Stimulated activated CD4-positive, alpha-beta T cell treated with anti-CD3 and anti-CD28 coated beads, Interleukin-12 subunit alpha, Interleukin-12 subunit beta, amount 100 ng/mL, for 24 hours (primary cell): ENCODE data around the gene TLE5.
A peak's percentile ranks its signal among the peaks of the same experiment; 100 is the strongest.
"Not testable (repeated sequence)": the region's sequence is repeated elsewhere in the genome, so short reads cannot be mapped to it uniquely, and the experiment has no call there.

ENCODE experiments used
- DNase-seq, 2 experiments: peaks; one replicate each; pipeline ENCODE4 v3.0.0-alpha.2; 2020; ENCODE audit warnings: low read depth in 2 of 2

TLE5 gene

DNA sequence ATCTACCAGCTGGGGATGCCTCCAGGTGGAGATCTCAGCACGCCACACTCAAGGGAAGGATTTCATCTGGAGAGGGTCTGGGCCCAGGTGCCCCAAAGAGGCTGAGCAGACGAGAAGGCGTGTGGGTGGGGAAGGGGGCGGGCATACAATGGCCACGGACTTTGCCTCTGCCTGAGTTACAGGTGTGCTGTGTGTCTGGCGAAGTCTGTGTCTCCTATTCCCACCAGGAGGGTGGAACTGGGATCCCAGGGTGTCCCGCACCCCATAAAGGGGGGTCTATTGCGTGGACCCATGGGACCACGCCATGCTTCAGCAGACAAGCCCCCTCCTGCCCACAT, 36.8 kb downstream of the TLE5 start:
- no peak for DNase-seq

DNA sequence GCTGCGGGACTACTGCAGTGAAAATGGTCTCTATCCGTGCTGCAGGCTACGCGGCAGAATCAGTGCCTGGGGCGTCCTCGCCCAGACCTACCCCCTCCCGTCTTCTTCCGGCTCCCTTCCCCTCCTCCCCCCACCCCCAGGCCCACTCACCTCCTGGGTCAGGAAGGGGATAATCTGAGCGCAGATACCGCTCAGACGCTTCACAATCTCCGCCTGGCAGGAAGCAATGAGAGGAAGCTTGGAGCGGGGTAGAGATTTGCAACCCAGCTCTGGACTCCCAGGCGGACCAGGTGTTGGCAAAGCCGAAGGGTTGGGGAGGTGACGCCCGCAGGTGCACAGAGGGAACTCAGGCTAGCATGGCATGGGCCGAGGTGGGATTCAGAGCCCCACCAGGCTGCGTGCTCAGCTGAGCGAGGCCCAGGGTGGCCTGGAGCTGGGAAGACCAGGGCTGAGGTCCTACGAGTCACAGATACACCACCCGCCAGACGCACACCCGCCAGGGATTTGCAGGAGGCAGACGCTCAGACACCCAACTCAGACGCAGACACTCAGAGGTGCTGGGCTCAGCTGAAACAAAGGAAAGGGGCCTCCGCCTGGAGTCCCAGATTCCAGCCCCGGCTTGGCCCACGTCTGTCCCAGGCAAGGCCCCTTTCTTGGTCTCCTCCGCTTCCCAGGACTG, 37.3 kb downstream of the TLE5 start:
- DNase-seq: no peak

GRCh38 chr19:3024509-3024869, 37.8 kb downstream of the TLE5 start:
- no peak for DNase-seq

- no peak for DNase-seq
Measured at GRCh38 chr19:3020321-3020960, 41.9 kb downstream of the TLE5 start.

DNA sequence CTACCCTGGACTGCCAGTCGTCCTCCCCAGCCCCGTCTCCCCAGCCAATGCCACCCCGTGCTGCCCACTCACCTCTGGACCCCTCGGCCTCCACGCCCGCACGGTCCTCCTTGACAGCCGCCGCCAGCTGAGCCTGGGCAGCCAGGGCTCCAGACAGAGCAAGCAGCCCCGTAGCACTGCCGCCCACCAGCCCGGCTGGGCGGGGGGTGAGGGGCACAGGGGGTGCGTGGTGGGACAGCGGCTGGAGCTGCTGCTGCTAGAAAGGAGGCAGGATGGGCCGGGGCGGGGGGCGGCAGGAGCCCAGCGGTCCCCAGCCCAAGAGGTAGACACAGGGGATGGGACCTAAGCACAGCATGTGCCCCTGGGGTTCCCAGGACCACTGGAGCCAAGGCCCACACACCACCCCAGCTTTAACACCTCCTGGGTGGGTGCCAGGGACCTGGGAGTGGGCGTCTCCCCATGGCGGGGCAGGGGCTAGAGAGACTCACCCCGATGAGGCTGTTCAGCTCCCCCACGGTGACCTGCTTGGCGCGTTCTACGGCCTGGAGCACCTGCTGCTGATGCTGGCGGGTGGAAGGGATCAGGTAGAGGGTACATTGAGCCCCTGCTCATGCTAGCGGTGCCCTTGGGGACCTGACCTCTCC, 43.0 kb downstream of the TLE5 start:
- no peak for DNase-seq

DNA sequence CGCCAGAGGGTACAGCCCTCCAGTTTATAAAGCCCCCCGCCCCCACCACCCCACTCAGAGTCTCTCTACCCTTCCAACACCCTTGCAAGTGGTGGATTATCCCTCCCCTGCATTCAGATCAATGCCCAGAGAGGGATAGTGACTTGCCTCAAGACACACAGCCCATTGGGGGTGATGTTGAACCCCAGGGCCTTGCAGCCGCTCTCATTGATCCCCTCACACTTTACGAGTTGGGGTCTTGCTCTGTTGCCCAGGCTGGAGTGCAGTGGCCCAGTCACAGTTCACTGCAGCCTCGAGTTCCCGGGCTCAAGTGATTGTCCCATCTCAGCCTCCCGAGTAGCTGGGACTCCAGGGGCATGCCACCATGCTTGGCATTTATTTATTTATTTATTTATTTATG, 44.4 kb downstream of the TLE5 start:
- DNase-seq: no peak

GRCh38 chr19:3015126-3016057, 46.9 kb downstream of the TLE5 start:
- no peak for DNase-seq

GRCh38 chr19:3014135-3014534, 48.2 kb downstream of the TLE5 start:
- DNase-seq: no peak

- DNase-seq: no peak
Measured at GRCh38 chr19:3013263-3013725, 49.0 kb downstream of the TLE5 start.

DNA sequence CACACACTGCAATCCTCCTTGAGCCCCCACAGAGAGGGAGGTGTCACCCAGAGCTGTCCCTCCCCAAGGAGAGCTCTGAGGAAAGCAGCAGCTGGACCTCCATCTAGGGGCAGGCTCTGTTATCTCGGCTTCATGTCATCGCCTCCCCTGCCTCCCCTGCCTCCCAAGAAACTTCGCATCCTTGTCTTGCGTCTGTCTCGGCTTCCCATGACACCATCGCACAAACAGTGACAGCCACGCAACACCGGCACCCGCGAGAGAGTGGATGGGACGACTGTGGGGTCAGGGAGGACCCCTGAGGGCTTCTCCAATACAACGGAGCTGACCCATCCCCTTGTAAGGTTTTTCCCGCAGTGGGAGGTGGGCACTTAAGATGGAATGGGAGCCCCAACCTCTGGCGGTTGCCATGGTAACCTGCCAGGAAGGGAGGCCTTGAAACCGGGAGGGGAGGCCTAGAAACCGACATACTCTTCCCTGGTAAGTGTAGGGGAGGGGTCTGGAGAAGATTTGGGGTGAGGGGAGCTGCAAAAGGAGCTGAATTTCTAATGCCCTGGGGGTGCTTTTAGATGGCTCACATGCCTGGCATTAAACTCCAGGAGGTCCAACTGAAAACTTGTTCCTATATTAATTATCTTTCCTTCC, 49.6 kb downstream of the TLE5 start:
- DNase-seq: no peak

DNA sequence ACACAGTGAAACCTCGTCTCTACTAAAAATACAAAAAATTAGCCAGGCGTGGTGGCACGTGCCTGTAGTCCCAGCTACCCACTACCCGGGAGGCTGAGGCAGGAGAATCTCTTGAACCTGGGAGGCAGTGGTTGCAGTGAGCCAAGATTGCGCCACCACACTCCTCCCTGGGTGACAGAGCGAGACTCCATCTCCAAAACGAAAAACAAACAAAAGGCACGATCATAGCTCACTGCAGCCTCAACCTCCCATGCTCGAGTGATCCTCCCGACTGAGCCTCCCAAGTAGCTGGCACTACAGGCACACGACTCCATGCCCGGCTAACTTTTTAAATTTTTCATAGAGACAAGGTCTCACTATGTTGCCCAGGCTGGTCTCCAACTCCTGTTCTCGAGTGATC, 50.2 kb downstream of the TLE5 start:
- DNase-seq: not testable (repeated sequence)

GRCh38 chr19:3010871-3011270, 51.4 kb downstream of the TLE5 start:
- no peak for DNase-seq

GRCh38 chr19:3008994-3009393, 53.3 kb downstream of the TLE5 start:
- DNase-seq: no peak

DNA sequence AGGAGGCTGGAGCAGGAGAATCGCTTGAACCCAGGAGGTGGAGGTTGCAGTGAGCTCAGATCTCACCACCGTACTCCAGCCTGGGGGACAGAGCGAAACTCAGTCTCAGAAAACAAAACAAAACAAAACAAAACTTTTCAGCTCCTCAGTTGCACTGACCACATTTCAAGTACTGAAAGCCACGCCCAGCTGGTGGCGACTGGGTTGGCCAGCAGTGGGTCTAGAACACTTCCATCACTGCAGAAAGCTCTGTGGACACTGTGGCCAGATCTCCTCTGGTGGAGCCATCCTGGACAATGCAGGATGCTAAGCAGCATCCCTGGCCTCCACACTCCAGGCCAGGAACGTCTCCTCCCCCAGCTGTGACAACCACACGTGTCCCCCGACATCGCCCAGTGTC, 54.3 kb downstream of the TLE5 start:
- DNase-seq: no peak

DNA sequence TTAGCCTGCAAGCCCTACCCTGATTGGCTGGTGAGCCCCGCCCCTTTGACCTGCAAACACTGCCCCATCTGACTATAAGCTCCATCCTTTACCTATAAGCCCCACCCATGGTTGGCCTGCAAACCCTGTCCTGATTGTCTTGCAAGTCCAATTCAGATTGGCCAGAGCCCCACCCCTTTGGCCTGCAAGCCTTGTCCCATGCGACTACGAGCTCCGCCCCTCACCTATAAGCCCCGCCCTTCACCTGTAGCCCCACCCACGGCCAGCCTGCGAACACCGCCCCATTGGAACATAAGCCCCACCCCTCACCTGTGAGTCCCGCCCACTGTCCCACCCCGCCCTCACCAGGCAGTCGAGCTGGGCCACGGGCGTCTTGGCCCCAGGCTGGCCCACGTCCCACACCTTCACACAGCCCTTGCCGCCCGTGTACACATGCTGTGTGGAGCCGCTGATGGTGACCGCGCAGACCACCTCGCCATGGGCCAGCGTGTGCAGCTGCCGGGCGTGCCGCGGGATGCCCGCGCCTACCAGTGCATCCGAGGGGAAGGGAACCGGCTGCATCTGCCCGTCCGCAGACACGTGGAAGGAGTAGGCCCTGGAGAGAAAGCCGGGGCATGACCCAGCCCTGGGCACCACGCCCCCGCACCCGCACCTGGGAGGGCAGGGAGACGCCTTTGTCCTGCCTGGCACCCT, 56.1 kb downstream of the TLE5 start:
- DNase-seq: peak in 1 of 2 experiments; percentile 19

DNA sequence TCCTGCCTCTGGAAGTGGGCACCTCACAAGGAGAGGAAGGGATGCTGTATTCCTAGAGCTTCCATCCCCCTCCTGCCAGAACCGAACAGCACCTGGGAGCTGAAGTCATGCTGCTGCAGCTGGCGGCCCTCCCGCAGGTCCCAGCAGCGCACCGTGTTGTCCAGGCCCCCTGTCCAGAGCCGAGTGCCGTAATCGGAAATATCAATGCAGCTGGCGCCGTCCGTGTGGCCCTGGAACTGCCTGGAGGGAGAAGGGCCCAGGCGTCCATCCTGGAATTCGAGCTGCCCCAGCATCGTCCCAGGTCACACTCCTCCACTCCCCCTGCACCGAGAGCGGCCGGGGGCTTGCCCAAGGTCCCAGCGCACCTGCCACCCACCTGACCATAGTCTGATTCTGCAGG, 57.0 kb downstream of the TLE5 start:
- DNase-seq: no peak

DNA sequence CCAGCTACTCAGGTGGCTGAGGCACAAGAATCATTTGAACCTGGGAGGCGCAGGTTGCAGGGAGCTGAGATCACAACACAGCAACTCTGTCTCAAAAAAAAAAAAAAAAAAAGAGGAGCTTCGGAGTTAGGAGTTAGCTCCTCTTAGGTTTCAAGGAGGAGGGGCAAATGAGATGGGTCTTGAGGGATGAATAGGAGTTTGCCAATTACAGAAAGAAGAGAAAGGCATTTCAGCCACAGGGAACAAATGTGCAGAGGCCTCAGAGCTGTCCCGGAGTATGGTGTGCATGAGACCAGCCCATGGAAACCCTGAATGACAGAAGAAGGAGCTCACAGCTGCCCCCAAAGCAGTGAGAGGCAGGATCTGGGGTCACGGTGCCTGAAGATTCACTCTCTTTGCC, 57.8 kb downstream of the TLE5 start:
- DNase-seq: no peak

DNA sequence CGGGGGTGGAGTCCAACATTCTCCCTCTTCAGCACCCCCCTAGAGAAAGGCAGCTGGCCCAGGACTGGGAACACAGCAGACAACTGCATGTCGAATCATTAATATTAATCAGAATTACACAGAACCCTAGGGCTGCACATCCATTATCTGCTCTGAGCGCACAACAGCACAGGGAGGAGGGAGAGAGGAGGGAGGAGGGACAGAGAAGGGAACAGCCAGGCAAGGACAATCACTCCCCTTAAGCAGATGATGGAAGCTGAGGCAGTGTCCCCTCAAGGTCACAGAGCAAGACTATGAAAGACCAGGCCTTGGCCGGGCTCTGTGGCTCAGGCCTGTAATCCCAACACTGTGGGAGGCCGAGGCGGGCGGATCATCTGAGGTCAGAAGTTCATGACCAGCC, 59.2 kb downstream of the TLE5 start:
- DNase-seq: no peak
